ENCODE measurements around the gene KRAS.

- TF ChIP-seq EZH2 (IDR thresholded peaks at IDR 0.05; ENCODE audit: low read length) (no peak), CTCF (optimal IDR thresholded peaks at IDR 0.05 in 1 of 3, IDR thresholded peaks at IDR 0.05 in 1 of 3, conservative IDR thresholded peaks at IDR 0.05 in 1 of 3; ENCODE audit: extremely low read depth in 1 of 3, insufficient read depth in 2 of 3, low read length in 3 of 3) (no peak)
These were observed 44.6 kb upstream of the KRAS start for GRCh38 chr12:25295361-25295760.
